ENCODE results near the gene BIRC7. TPM values are rescaled to one million over a fixed set of nuclear protein-coding genes. Genes with fewer than 3 reads are reported as not detected.

Gene BIRC7
- total RNA-seq, 1 donor from 2014 or later: 15.5 TPM

GRCh38 chr20:63226042-63226943 is 9.4 kb upstream of the BIRC7 start:
- H3K27ac ChIP-seq: no peak overlapping the region

GRCh38 chr20:63227260-63227659 is 8.4 kb upstream of the BIRC7 start:
- DNase-seq: no peak
- TF ChIP-seq, protein P1, sequence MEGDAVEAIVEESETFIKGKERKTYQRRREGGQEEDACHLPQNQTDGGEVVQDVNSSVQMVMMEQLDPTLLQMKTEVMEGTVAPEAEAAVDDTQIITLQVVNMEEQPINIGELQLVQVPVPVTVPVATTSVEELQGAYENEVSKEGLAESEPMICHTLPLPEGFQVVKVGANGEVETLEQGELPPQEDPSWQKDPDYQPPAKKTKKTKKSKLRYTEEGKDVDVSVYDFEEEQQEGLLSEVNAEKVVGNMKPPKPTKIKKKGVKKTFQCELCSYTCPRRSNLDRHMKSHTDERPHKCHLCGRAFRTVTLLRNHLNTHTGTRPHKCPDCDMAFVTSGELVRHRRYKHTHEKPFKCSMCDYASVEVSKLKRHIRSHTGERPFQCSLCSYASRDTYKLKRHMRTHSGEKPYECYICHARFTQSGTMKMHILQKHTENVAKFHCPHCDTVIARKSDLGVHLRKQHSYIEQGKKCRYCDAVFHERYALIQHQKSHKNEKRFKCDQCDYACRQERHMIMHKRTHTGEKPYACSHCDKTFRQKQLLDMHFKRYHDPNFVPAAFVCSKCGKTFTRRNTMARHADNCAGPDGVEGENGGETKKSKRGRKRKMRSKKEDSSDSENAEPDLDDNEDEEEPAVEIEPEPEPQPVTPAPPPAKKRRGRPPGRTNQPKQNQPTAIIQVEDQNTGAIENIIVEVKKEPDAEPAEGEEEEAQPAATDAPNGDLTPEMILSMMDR (IDR thresholded peaks at IDR 0.05): no peak

More at GRCh38 chr20:63226042-63226943, 9.4 kb upstream of the BIRC7 start:
- Histone ChIP-seq H3K4me3 (no peak overlapping the region), H3K9me3 (no peaks in the 10 kb centered on the region), H3K36me3 (no peaks in the 10 kb centered on the region), H3K4me1 (no peaks in the 10 kb centered on the region), H3K27me3 (peaks cover 39% of the 10 kb centered on the region)
- DNase-seq (no peak), ATAC-seq (no peak)
- TF ChIP-seq, protein P1 (IDR thresholded peaks at IDR 0.05): no peak
- intact Hi-C loops (cut with DNase I): no loop called here

DNA sequence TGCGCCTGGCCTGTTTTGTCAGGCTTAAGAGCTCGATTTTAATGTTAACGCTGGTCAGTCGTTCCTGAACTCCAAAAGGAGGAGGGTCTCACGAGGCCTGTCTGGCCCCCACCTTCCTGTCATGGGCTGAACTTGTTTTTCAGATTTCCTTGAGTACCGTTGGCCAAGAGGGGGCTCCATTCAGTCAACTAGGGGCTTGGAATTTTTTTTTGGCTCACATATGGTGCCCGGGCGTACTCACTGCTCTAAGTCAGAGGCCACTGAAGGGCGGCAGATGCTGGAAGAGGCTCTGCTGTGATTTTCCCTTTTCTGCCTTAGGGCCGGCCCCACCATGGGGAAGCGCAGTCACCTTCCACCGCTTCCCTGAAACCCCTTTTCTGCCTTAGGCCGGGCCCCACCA is 6.9 kb upstream of the BIRC7 start:
- Histone ChIP-seq H3K36me3 (no peaks in the 10 kb centered on the region), H3K27ac (no peak overlapping the region), H3K4me3 (no peak overlapping the region), H3K9me3 (no peaks in the 10 kb centered on the region), H3K27me3 (peaks cover 50% of the 10 kb centered on the region), H3K4me1 (no peaks in the 10 kb centered on the region)
- intact Hi-C loops (cut with DNase I): no loop called here
- TF ChIP-seq, protein P1 (IDR thresholded peaks at IDR 0.05): no peak
- DNase-seq (no peak), ATAC-seq (no peak)

More at GRCh38 chr20:63227260-63227659, 8.4 kb upstream of the BIRC7 start:
- Histone ChIP-seq H3K27me3 (peaks cover 46% of the 10 kb centered on the region), H3K4me1 (no peaks in the 10 kb centered on the region), H3K27ac (no peak overlapping the region), H3K4me3 (no peak overlapping the region), H3K9me3 (no peaks in the 10 kb centered on the region), H3K36me3 (no peaks in the 10 kb centered on the region)
- ATAC-seq: no peak
- intact Hi-C loops (cut with DNase I): no loop called here

DNA sequence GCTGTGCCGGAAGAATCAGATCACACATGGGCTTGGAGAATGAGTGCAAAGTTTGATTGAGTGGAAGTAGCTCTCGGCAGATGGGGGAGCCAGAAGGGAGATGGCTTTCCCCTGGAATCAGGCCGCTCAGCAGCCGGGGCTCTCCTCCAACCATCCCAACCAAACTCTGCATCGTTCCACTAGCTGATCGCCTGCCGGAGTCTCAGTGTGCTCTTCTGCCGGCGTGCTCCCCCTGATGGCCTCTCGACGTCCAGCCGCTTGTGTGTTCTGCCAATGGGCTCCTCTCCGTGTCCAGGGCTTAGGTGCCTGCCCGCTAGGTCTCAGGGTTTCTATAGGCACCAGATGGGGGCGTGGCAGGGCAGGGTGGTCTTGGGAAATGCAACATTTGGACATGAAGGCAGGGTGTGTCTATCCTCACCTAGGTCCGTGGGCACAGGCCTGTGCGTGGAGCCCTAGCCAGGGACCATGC is 4.9 kb upstream of the BIRC7 start:
- TF ChIP-seq, protein P1 (IDR thresholded peaks at IDR 0.05): peak; percentile 42
- H3K27me3 ChIP-seq: peaks cover 58% of the 10 kb centered on the region
- H3K27ac ChIP-seq: no peak overlapping the region
- intact Hi-C loops (cut with DNase I): no loop called here
- ATAC-seq (peak; percentile 58), DNase-seq (no peak)
- H3K9me3 ChIP-seq: no peaks in the 10 kb centered on the region
- no peaks in the 10 kb centered on the region for H3K4me1 ChIP-seq
- H3K4me3 ChIP-seq: no peak overlapping the region
- no peaks in the 10 kb centered on the region for H3K36me3 ChIP-seq

DNA sequence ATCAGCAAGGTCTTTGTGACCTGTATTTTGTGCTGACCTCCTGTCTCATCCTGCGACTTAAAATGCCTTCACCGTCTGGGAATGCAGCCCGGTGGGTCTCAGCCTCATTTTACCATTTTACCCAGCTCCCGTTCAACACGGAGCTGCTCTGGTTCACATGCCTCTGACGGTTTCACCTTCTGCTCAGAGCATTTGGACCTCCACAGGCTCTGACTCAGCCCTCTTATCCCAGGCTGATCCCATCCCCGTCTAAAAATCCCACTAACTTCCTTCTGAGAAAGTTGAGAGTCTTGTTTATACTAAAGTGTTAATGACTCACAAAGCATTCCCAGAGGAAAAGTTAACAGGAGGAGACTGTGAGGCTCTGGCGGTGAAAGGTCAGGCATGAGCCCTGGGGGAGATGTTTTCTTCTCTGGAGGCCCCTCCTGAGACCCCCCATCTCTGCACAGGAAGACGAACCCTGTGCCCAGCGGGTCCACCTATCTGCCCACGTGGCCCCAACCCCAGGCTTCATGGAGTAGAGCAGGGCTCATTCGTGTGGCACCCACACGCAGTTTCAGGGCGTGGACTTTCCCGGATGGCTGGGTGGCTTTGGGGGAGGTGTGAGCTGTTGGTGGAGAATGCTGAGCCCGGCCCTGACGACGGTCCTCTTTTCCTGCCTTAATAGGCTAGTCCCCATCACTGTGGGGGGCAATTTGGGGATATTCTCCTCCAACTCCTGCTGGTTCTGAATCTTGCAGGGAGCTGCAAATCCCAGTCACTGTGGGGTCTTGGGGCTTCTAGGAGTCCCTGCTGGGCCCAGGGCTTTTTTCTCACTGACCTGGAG is 3.3 kb upstream of the BIRC7 start:
- intact Hi-C loops (cut with DNase I): no loop called here
- ATAC-seq (no peak), DNase-seq (no peak)
- Histone ChIP-seq H3K36me3 (no peaks in the 10 kb centered on the region), H3K9me3 (no peaks in the 10 kb centered on the region), H3K27me3 (peaks cover 72% of the 10 kb centered on the region), H3K4me3 (no peak overlapping the region), H3K4me1 (no peaks in the 10 kb centered on the region), H3K27ac (no peak overlapping the region)
- TF ChIP-seq, protein P1 (IDR thresholded peaks at IDR 0.05): no peak
